T-cell (primary cell): ENCODE data around the gene ZNF486. TPM values are rescaled to one million over a fixed set of nuclear protein-coding genes. Genes with fewer than 3 reads are reported as not detected.
"Not testable (repeated sequence)": the region's sequence is repeated elsewhere in the genome, so short reads cannot be mapped to it uniquely, and the experiment has no call there.

ENCODE experiments used
- ATAC-seq, 4 experiments: fragments of 200-7000 bp in 3 of 4; fragments of 150-1000 bp in 1 of 4; cut with Tn5 transposase; replicated peaks in 1 of 4; 1 replicate in 3 of 4; 2 replicates in 1 of 4; pipeline ENCODE4 v1.10.0; 2021; ENCODE audit warnings: moderate library complexity in 3 of 4, mild to moderate bottlenecking in 2 of 4, moderate number of reproducible peaks in 1 of 4
- CTCF ChIA-PET, 2 donors: fragments of 300-600 bp; sonication (Branson Sonifier 250); formaldehyde crosslinking; loops; one replicate each; lab custom pipeline; 2022; ENCODE audit warnings: antibody characterized with exemption in 2 of 2; lab: Charles Lee
- POLR2A ChIA-PET, 2 donors: fragments of 300-600 bp; sonication (Branson Sonifier 250); formaldehyde crosslinking; loops; one replicate each; lab custom pipeline; 2022; ENCODE audit warnings: antibody characterized with exemption in 2 of 2; lab: Charles Lee
- DNase-seq, 35 experiments: peaks; one replicate each; pipeline versions ENCODE4 v3.0.0 to v3.0.0-alpha.2; 2013 to 2023
- H3K27ac ChIP-seq: one replicate; pipeline ENCODE4 v1.5.1; 2013; ENCODE audit warnings: low read length
- H3K27me3 ChIP-seq, 2 experiments: replicated peaks in 1 of 2; 1 replicate in 1 of 2; 2 replicates in 1 of 2; pipeline versions ENCODE4 v1.6.1 to v1.7.0; 2013; ENCODE audit warnings: low read length in 1 of 2, mixed read lengths in 1 of 2; ENCODE audit not compliant: control insufficient read depth in 2 of 2, insufficient read depth in 2 of 2; ENCODE audit errors: extremely low read depth in 1 of 2
- H3K36me3 ChIP-seq, 2 donors: 1 replicate in 1 of 2; 2 replicates in 1 of 2; pipeline versions ENCODE4 v1.6.1 to v1.7.0; 2013; ENCODE audit warnings: low read length in 1 of 2; ENCODE audit not compliant: control insufficient read depth in 2 of 2, insufficient read depth in 1 of 2; ENCODE audit errors: extremely low read depth in 1 of 2
- H3K4me1 ChIP-seq, 2 experiments: 1 replicate in 1 of 2; 2 replicates in 1 of 2; pipeline versions ENCODE4 v1.6.1 to v1.7.0; 2013; ENCODE audit warnings: low read length in 2 of 2, mixed read lengths in 1 of 2; ENCODE audit not compliant: insufficient read depth in 2 of 2, control insufficient read depth in 1 of 2; ENCODE audit errors: extremely low read depth in 1 of 2
- H3K4me3 ChIP-seq, 2 donors: 1 replicate in 1 of 2; 2 replicates in 1 of 2; pipeline versions ENCODE4 v1.5.1 to v1.7.0; 2013; ENCODE audit warnings: mild to moderate bottlenecking in 2 of 2, low read length in 1 of 2, moderate library complexity in 1 of 2; ENCODE audit not compliant: control insufficient read depth in 1 of 2; ENCODE audit errors: extremely low read depth in 1 of 2
- H3K9me3 ChIP-seq: 2 replicates; pipeline ENCODE4 v1.7.0; 2013
- H3K27ac Mint-ChIP-seq, 2 donors: one replicate each; pipeline ENCODE4 v1.8.0; 2020 to 2021; ENCODE audit warnings: mild to moderate bottlenecking in 2 of 2, mixed read lengths in 2 of 2
- H3K27me3 Mint-ChIP-seq, 2 donors: one replicate each; pipeline ENCODE4 v1.8.0; 2021 to 2022; ENCODE audit warnings: mixed read lengths in 2 of 2
- H3K36me3 Mint-ChIP-seq: one replicate; pipeline ENCODE4 v1.8.0; 2021; ENCODE audit warnings: mixed read lengths
- H3K4me1 Mint-ChIP-seq, 3 donors: one replicate each; pipeline ENCODE4 v1.8.0; 2020 to 2022; ENCODE audit warnings: mixed read lengths in 3 of 3, mild to moderate bottlenecking in 1 of 3
- H3K4me3 Mint-ChIP-seq, 3 donors: one replicate each; pipeline ENCODE4 v1.8.0; 2020 to 2022; ENCODE audit warnings: mild to moderate bottlenecking in 3 of 3, mixed read lengths in 3 of 3, moderate library complexity in 3 of 3
- H3K9me3 Mint-ChIP-seq, 3 donors: one replicate each; pipeline ENCODE4 v1.8.0; 2020 to 2022; ENCODE audit warnings: mixed read lengths in 3 of 3
- WGBS: methylation state at CpG from one replicate; pipeline ENCODE4 v1.1.5; 2013; ENCODE audit warnings: missing lambda C conversion rate; ENCODE audit not compliant: insufficient coverage; 5-methylcytosine and 5-hydroxymethylcytosine counted together
- total RNA-seq, 35 experiments: library from RNA in 6 of 35; stranded (reverse) in 6 of 35; fragments of 120-200 nt in 1 of 35; gene quantifications; one replicate each; pipeline versions ENCODE4 v1.2.1 to v1.2.4 and lab custom pipeline; 2013 to 2026

Gene ZNF486
- total RNA-seq, 5 donors from 2014 or later (not counting 1 experiment from before 2014, with no cell fraction given): 5.0 to 8.6 (median 7.6) TPM

DNA sequence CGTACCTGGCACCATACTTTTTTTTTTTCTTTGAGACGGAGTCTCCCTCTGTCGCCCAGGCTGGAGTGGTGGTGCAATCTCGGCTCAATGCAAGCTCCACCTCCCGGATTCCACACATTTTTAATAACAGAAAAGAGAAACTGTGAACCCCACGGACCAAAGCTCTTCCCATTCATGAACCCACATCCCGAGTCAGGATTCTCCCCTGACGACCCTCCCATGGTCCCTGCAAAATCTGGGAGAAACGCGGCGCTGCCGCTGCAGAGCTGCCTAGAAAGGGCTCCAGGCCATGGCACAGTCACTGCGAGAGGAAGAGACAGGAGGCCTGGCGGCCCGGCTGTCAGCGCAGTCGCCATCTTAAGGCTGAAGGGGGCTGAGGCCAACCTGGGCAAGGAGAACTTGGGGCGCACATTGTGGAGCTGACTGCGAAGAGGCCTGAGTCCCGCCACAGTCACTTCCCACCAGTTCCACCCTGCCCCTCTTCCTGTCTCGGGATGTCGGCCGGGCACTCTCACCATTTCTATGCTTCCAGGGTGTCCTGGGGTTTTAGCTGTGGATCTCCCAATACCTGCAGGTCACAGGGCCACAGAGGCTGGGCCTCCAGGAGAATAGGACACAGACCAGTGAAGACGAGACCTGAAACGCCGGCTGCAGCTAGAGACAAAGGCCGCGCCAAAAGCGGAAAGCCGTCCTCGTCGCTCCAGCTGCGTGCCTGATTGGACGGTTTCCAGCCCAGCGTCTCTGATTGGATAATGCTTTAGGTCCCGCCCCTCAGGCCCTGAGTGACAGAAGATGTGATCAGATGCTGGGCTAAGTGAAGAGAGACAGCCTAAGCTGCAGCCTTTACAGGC is 71.0 kb downstream of the ZNF486 start:
- 6% methylated on average over 31 of the region's 36 CpGs for WGBS
- H3K27ac Mint-ChIP-seq: peak overlapping the region; percentile 63 to 84
- Histone ChIP-seq H3K36me3 (no peaks in the 10 kb centered on the region), H3K4me3 (peak overlapping the region; percentile 74 to 88), H3K27me3 (no peaks in the 10 kb centered on the region), H3K9me3 (no peaks in the 10 kb centered on the region), H3K4me1 (peaks cover 0 to 12% of the 10 kb centered on the region in 2 experiments), H3K27ac (peak overlapping the region; percentile 31)
- peaks cover 0 to 3% (median 0%) of the 10 kb centered on the region in 3 donors for H3K9me3 Mint-ChIP-seq
- ChIA-PET CTCF (interaction anchor here in 1 of 2 donors (0.6 to 1.7 kb wide), 3 partner anchors 71 to 762 kb away, joined by 3 to 5 read pairs (median 4); partner anchors contain the start of genes ZNF486 and ZNF682), POLR2A (interaction anchor here in 1 of 2 donors (0.6 to 1.7 kb wide), 4 partner anchors 71 to 1331 kb away, joined by 5 to 6 read pairs (median 6); partner anchors contain the start of gene ZNF486)
- H3K4me1 Mint-ChIP-seq: peaks cover 10 to 12% (median 12%) of the 10 kb centered on the region in 3 donors
- H3K27me3 Mint-ChIP-seq: no peaks in the 10 kb centered on the region
- peak overlapping the region; percentile 94 to 99 (median 97) for H3K4me3 Mint-ChIP-seq
- peaks cover 4% of the 10 kb centered on the region for H3K36me3 Mint-ChIP-seq
- DNase-seq: peak; percentile 75 to 94 (median 85)
- peak; percentile 95 to 97 (median 96) for ATAC-seq

- H3K4me3 ChIP-seq: no peak overlapping the region
- H3K9me3 ChIP-seq: no peaks in the 10 kb centered on the region
- ATAC-seq (no peak), DNase-seq (no peak)
- H3K27ac Mint-ChIP-seq: no peak overlapping the region
- no peaks in the 10 kb centered on the region for H3K27me3 Mint-ChIP-seq
- POLR2A ChIA-PET: no interaction called here
- H3K27me3 ChIP-seq: no peaks in the 10 kb centered on the region
- CTCF ChIA-PET: no interaction called here
- no peaks in the 10 kb centered on the region for H3K9me3 Mint-ChIP-seq
- peaks cover 0 to 7% of the 10 kb centered on the region in 2 experiments for H3K4me1 ChIP-seq
- H3K36me3 ChIP-seq: no peaks in the 10 kb centered on the region
- H3K4me3 Mint-ChIP-seq: no peak overlapping the region
- H3K36me3 Mint-ChIP-seq: no peaks in the 10 kb centered on the region
- 83% methylated on average over 1 of the region's 4 CpGs for WGBS
- H3K27ac ChIP-seq: no peak overlapping the region
- H3K4me1 Mint-ChIP-seq: peaks cover under 1 to 7% (median 6%) of the 10 kb centered on the region in 3 donors
Observed at GRCh38 chr19:20243629-20244028, 76.6 kb downstream of the ZNF486 start.

GRCh38 chr19:20244356-20244755 is 77.3 kb downstream of the ZNF486 start:
- 69% methylated on average over 3 of the region's 3 CpGs for WGBS
- no peaks in the 10 kb centered on the region for H3K27me3 ChIP-seq
- Mint-ChIP-seq H3K4me3 (peak overlapping the region in 2 of 3 donors; percentile 12 to 19), H3K36me3 (no peaks in the 10 kb centered on the region), H3K27me3 (no peaks in the 10 kb centered on the region), H3K4me1 (peaks cover 0 to 7% (median 6%) of the 10 kb centered on the region in 3 donors), H3K9me3 (no peaks in the 10 kb centered on the region), H3K27ac (peak overlapping the region in 1 of 2 donors; percentile 28)
- H3K4me1 ChIP-seq: peaks cover 0 to 6% of the 10 kb centered on the region in 2 experiments
- H3K4me3 ChIP-seq: no peak overlapping the region
- peak in 1 of 4 experiments; percentile 50 for ATAC-seq
- peak in 2 of 35 experiments; percentile 2 to 54 for DNase-seq
- ChIA-PET CTCF (no interaction called here), POLR2A (no interaction called here)
- H3K27ac ChIP-seq: peak overlapping the region; percentile 10
- H3K9me3 ChIP-seq: no peaks in the 10 kb centered on the region
- no peaks in the 10 kb centered on the region for H3K36me3 ChIP-seq

DNA sequence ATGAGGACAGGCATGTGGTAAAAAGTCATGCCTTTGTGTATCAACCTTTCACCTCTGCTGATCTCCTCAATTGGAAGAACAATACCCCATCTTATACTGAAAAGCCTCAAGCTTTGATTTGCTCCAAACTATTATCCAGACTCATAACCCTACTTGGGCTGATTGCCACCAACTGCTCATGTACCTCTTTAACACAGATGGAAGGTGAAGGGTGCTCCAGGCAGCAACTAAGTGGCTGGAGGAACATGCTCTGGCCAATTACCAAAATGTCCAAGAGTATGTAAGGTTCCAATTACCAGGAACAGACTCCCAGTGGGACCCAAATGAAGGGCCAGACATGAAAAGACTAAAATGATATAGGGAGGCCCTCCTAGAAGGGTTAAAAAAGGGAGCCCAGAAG is 78.3 kb downstream of the ZNF486 start:
- H3K36me3 Mint-ChIP-seq: no peaks in the 10 kb centered on the region
- peaks cover 0 to 7% (median 6%) of the 10 kb centered on the region in 3 donors for H3K4me1 Mint-ChIP-seq
- Histone ChIP-seq H3K4me3 (no peak overlapping the region), H3K36me3 (no peaks in the 10 kb centered on the region), H3K27me3 (no peaks in the 10 kb centered on the region), H3K9me3 (no peaks in the 10 kb centered on the region), H3K27ac (no peak overlapping the region), H3K4me1 (peaks cover 0 to 6% of the 10 kb centered on the region in 2 experiments)
- H3K4me3 Mint-ChIP-seq: no peak overlapping the region
- no peaks in the 10 kb centered on the region for H3K9me3 Mint-ChIP-seq
- ATAC-seq: no peak
- no peak for DNase-seq
- ChIA-PET CTCF (interaction anchor here in 1 of 2 donors (0.6 kb wide), 1 partner anchor 257 kb away, joined by 3 read pairs; no protein-coding TSS in a partner anchor), POLR2A (no interaction called here)
- H3K27me3 Mint-ChIP-seq: no peaks in the 10 kb centered on the region
- H3K27ac Mint-ChIP-seq: no peak overlapping the region

DNA sequence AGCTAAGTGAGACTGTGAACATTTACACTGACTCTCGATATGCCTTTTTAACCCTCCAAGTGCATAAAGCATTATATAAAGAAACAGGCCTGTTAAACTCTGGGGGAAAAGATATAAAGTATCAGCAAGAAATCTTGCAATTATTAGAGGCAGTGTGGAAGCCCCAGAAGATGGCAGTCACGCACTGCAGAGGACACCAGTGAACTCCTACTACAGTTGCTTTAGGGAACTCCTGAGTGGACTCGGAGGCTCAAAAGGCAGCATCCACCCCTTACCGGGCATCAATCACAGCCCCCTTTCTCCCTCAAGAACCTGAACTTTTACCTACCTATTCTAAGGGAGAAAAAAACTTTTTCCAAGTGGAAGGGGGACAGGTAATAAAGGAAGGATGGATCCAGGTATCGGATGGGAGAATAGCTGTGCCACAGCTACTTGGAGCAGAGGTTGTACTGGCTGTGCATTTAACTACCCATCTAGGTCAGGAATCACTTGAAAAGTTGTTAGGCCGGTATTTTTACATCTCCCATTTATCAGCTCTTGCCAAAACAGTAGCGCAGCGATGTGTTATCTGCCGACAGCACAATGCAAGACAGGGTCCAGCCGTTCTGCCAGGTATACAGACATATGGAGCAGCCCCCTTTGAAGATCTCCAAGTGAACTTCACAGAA is 80.1 kb downstream of the ZNF486 start:
- no peak overlapping the region for H3K27ac Mint-ChIP-seq
- H3K9me3 Mint-ChIP-seq: no peaks in the 10 kb centered on the region
- peak in 1 of 4 experiments; percentile 35 for ATAC-seq
- Histone ChIP-seq H3K4me1 (peaks cover 0 to 6% of the 10 kb centered on the region in 2 experiments), H3K27ac (no peak overlapping the region), H3K27me3 (no peaks in the 10 kb centered on the region), H3K4me3 (no peak overlapping the region), H3K9me3 (no peaks in the 10 kb centered on the region), H3K36me3 (no peaks in the 10 kb centered on the region)
- 70% methylated on average over 6 of the region's 10 CpGs for WGBS
- peaks cover 0 to 7% (median 6%) of the 10 kb centered on the region in 3 donors for H3K4me1 Mint-ChIP-seq
- no peaks in the 10 kb centered on the region for H3K36me3 Mint-ChIP-seq
- H3K27me3 Mint-ChIP-seq: no peaks in the 10 kb centered on the region
- POLR2A ChIA-PET: no interaction called here
- H3K4me3 Mint-ChIP-seq: no peak overlapping the region
- CTCF ChIA-PET: interaction anchor here in 1 of 2 donors (0.6 kb wide), 1 partner anchor 16 kb away, joined by 7 read pairs; no protein-coding TSS in a partner anchor
- DNase-seq: peak in 22 of 35 experiments; percentile 3 to 52 (median 20)

GRCh38 chr19:20248258-20248657 is 81.2 kb downstream of the ZNF486 start:
- H3K27me3 Mint-ChIP-seq, H3K4me1 Mint-ChIP-seq, H3K36me3 ChIP-seq, H3K4me3 ChIP-seq, H3K27ac ChIP-seq, POLR2A ChIA-PET, ATAC-seq, H3K9me3 ChIP-seq, H3K4me1 ChIP-seq, H3K27me3 ChIP-seq, H3K9me3 Mint-ChIP-seq, H3K4me3 Mint-ChIP-seq, H3K36me3 Mint-ChIP-seq, DNase-seq, CTCF ChIA-PET: not testable (repeated sequence)
- H3K27ac Mint-ChIP-seq: peak overlapping the region in 1 of 2 donors; percentile 19
- no CpG with 5 or more reads among the region's 2 CpGs for WGBS
